KOPT-K1 (cell line): ENCODE results near the gene CACNA1C.

Source experiments
- H3K27ac ChIP-seq: fragments of 200-600 bp; sonication (generic); 2 replicates; pipeline ENCODE4 v1.5.1; 2016; ENCODE audit warnings: antibody characterized with exemption, mild to moderate bottlenecking, low read depth, low read length; ENCODE audit not compliant: poor library complexity, severe bottlenecking
- H3K36me3 ChIP-seq: fragments of 200-600 bp; sonication (generic); 2 replicates; pipeline ENCODE4 v1.5.1; 2017; ENCODE audit warnings: antibody characterized with exemption, mild to moderate bottlenecking, low read length, moderate library complexity; ENCODE audit not compliant: insufficient read depth
- H3K9me3 ChIP-seq: fragments of 200-600 bp; sonication (generic); 2 replicates; pipeline ENCODE4 v1.5.1; 2017; ENCODE audit warnings: antibody characterized with exemption, low read length, mild to moderate bottlenecking; ENCODE audit not compliant: insufficient read depth, poor library complexity, severe bottlenecking

The CACNA1C gene

DNA sequence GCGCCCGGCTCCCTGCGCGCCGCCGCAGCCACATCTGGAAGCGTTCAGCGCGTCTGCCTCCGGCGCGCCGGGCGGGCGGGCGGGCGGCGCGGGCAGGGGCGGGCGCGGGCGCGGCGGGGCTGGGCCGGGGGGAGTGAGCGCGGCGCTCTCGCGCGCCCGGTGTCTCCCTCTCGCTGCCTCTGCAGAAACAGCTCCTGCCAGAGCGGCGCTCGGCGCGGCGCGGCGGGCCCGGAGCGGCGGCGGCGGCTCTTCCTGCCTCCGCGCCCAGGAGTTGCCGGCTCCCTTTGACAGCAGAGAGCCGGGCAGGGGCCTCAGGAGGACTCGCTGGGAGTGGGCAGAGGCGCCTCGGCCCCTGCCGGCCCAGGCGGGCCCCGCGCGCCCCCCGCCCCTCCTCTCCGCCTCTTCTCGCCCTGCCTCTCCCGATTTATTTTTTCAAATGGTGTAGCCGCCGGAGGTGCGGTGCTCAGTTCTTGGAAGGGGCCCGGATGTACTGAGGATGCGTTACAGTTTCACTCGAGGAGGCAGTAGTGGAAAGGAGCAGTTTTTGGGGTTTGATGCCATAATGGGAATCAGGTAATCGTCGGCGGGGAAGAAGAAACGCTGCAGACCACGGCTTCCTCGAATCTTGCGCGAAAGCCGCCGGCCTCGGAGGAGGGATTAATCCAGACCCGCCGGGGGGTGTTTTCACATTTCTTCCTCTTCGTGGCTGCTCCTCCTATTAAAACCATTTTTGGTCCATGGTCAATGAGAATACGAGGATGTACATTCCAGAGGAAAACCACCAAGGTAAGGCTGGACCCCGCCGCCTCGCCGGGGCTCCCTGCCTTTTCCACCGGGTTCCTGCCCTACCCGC lies at the start of gene CACNA1C:
Gene CACNA1C (plus strand): TSS at position 162 of the 853 bp plus-strand sequence. CDS start 576 bp downstream, at position 738.
- Histone ChIP-seq H3K27ac (no peak within 1 kb of the TSS), H3K9me3 (no peaks in the 10 kb centered on the region), H3K36me3 (no peaks in the 10 kb centered on the region)

DNA sequence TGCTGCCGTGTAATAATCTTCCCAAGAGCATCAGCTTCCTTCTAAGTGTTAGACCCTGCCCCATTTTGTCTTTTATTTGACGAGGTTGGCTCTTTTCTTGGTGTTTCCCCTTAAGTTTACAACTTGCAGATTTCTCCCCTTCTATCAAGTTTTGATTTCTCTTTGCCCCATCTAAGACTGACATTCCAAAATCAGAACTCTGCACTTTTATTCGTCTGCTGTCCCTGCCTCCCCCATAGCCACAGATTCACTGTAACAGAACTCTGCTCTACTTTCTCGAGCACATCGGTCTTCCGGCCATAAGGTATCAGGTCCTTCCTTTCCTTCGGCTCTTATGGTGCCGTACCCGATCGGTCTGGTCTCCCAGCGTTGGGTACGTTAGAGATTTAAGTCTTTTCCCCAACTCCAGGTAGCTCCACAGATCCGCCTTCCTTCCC lies 49.1 kb upstream of the CACNA1C start:
- Histone ChIP-seq H3K27ac (peak overlapping the region; percentile 81), H3K9me3 (no peaks in the 10 kb centered on the region), H3K36me3 (no peaks in the 10 kb centered on the region)

DNA sequence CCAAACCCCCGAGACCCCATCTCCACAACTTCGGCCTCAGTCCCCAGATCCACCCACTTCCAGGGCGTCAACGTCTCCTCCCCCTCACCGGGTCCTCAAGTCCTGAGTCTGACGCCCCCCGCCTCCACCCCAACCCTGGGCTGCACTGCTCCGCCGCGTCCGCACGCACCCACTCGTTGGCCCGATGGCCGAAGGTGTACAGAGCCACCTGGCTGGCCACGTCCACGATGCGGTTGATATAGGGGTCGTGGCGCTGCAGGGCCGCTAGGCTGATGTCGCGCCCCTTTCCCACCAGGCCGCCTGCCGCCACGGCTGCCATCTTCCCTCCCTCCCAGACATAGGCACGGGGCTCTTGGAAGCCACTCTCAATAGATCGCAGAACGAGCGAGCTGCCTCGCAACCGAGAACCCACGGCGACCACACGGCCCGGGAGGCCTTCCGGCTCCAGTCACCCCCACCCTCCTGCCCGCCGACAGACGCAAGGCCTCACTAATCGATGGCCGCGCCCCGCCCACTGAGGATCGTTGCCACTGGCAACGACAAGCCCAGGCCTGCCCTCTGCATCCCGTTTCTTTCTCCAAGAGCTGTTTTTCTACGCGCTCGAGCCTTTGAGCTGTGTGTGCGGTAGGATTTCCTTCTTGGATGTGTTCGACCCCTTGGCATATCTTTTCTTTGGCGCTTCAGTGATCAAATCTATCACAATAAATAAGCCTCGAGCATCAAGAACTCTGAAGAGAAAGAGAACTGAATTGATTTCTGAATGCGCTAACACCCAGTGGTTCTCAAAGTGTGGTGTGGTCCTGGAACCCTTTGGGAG lies 48.5 kb upstream of the CACNA1C start, which contains the start of gene DCP1B:
Gene DCP1B (minus strand): TSS at position 345 of the 817 bp plus-strand sequence. CDS start 26 bp downstream, at position 319.
- H3K36me3 ChIP-seq: no peaks in the 10 kb centered on the region
- H3K9me3 ChIP-seq: no peaks in the 10 kb centered on the region
- peak within 1 kb of the TSS; percentile 81 for H3K27ac ChIP-seq

DNA sequence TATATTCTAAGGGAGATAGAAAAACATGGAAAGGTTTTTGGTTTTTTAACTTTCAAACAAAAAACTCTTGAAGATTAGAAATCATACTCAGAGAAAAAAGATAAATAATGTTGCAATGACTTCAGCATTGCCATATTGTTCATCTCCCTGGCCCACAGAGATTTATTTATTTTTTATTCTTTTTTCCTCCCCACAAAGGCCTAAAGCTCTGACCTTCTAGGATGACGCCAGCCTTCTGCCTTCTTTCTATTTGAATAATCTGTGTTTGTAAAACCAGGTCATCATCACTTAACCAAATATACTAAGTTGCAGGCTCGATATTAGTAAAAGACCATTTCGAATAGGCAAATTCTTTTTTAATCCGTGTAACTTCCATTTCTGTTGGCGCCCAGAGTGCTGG lies 44.1 kb upstream of the CACNA1C start:
- Histone ChIP-seq H3K9me3 (no peaks in the 10 kb centered on the region), H3K27ac (no peak overlapping the region), H3K36me3 (no peaks in the 10 kb centered on the region)

DNA sequence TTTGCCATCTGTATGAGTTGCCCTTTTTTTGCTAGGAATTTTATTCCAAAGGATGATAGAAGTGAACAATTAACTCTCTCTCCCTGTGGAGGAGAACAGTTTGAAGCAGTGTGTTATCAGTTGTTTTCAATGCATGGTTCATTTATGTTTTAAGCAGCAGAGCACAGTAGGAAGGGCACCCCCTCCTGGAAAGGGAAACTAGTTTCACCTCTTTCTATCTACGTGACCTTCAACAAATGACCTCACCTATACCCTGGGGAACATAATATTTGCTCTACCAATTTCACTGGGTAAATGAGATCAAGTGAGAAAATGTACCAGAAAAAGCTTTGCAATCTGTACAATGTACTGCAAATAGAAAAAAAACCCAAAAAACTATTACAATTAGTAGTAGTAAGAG lies 43.2 kb upstream of the CACNA1C start:
- H3K36me3 ChIP-seq: no peaks in the 10 kb centered on the region
- no peaks in the 10 kb centered on the region for H3K9me3 ChIP-seq
- no peak overlapping the region for H3K27ac ChIP-seq

DNA sequence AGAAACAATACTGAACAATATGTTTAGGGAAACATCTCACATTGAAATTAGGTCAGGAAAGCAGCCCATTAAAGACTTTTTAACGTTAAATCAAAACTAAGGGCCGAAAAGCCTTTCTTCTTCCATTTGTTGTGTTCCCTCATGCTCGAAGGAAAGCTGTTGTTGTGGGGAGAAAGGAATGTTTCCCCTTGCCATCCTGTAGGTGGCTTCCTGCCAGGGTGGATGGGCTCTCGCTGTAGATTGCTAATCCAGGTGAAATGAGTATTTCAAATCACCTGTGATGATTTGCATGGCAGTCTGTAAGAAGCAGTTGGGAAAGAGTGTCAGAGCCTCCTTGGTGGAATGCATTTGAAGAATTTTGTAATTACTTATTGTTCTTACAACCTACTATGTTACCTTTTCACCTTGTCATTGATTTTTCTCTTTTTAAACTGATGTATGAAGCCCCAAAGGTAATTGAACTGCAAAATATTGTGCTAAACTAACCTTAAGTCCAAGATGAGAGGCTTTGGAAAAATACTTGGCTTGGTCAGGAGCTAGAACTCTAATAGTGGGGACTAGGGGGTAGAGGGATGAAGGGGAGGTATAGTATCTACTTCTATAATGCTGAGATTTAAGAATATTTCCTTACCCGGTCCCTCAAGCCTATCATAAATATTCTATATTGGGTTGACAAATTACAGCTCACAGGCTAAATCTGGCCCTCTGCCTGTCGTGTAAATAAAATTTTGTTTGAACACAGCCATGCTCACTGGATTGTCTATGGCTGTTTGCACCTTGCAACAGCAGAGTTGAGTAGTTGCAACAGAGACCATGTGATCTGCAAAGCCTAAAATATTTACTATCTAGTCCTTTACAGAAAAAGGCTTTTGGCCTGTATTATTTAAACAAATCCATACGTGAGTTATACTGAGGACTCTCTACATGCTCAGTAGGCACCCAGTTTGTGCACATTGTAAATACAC lies 40.9 kb upstream of the CACNA1C start:
- Histone ChIP-seq H3K36me3 (no peaks in the 10 kb centered on the region), H3K9me3 (no peaks in the 10 kb centered on the region), H3K27ac (no peak overlapping the region)

DNA sequence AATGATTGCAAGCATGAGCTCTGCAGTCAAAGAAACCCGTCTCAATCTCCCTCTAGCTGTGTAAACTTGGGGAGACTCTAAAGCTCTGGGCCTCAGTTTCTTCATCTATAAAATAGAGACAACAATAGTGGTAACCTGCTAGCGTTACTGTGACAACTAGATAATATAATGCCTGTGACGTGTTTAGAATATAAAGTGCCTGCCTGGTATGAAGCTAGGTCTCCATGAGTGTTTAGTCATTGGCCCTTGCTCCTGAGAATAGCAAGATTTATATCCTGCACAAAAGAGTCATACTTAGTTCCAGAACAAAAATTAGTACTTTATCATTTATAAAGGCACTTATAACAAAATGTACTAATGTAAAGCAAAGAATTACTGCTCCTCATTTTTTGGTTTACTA lies 39.7 kb upstream of the CACNA1C start:
- Histone ChIP-seq H3K36me3 (no peaks in the 10 kb centered on the region), H3K9me3 (no peaks in the 10 kb centered on the region), H3K27ac (no peak overlapping the region)

DNA sequence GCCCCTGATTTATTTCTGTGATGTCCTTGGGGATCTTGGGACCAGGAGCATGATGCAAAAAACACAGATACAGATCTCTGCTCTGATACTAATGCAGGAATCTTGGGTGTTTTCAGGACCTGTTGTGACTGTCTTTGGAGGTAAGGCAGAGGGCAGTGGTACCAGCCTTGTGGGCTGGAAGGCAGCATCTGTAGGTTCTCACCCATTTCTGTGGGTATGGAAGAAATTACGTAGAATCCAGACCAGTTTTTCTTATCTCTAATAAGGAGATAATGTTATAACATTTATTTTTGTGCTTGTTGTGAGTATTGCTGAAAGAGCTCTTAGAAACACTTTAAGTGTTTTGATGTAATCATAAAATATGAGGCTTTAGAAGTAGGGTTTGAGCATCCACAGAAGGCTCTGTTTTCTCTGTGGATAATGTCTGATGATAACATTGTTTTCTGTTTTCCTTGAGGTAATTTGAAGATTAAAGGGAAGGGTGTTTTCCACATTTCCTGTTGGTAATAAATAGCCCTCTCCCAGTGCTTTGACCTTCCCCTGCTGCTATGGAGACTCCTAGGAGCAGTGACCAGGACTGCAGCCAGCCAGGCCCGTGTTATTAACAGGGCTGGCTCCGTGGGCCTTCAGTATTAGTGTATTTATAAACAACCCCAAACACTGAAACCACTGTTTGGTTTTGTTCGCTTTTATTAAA lies 39.1 kb upstream of the CACNA1C start:
- H3K9me3 ChIP-seq: no peaks in the 10 kb centered on the region
- no peak overlapping the region for H3K27ac ChIP-seq
- H3K36me3 ChIP-seq: no peaks in the 10 kb centered on the region

DNA sequence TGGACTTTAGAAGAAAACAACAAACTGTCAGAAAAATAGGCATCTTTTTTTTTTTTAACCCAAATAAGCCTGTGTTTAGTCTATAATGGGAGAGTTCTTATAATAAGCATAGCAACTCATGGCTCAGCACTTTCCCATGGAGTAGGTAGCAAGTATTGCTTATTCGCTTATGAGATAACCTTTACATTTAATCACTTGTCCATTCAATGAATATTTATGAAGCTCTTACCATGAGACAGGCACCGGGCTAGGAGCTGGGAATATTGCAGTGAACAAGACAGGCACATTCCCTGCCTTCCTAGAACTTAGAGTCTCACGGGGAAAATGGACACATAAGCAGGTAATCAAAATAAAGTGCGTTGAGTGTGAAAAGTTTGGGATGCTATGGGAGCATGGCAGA lies 38.6 kb upstream of the CACNA1C start:
- Histone ChIP-seq H3K36me3 (no peaks in the 10 kb centered on the region), H3K9me3 (no peaks in the 10 kb centered on the region), H3K27ac (no peak overlapping the region)

DNA sequence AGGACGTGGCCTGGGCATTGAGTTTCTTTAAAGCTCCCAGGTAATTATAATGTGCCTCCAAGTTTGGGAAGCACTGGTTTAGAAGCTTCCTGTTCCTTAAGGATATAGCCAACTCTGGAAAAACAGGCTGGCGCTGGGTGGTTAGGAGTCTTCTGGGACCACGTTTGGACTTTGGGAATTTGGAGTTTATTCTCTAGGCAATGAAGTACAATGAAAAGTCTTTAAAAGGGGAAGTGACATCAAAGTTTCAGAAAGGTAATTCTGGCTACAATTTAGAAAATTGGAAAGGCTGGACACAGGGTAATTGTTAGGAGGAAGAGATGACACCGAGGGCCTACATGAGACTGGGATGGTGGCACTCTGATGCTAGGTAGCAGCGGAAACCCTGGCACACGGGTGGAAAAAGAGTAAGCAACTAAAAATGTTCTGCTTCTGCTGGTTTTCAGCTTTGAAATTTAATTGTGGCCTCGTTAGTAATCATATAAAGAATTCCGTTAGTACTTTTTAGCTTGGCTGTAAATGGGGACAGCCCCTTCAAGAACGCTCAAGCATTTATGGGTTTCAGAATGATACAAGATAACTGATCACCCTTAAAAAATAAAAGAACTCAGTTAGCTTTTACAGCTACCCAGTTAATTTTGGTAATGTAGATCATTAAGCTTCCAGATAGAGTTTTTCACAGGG lies 35.8 kb upstream of the CACNA1C start:
- Histone ChIP-seq H3K9me3 (no peaks in the 10 kb centered on the region), H3K27ac (no peak overlapping the region), H3K36me3 (no peaks in the 10 kb centered on the region)

DNA sequence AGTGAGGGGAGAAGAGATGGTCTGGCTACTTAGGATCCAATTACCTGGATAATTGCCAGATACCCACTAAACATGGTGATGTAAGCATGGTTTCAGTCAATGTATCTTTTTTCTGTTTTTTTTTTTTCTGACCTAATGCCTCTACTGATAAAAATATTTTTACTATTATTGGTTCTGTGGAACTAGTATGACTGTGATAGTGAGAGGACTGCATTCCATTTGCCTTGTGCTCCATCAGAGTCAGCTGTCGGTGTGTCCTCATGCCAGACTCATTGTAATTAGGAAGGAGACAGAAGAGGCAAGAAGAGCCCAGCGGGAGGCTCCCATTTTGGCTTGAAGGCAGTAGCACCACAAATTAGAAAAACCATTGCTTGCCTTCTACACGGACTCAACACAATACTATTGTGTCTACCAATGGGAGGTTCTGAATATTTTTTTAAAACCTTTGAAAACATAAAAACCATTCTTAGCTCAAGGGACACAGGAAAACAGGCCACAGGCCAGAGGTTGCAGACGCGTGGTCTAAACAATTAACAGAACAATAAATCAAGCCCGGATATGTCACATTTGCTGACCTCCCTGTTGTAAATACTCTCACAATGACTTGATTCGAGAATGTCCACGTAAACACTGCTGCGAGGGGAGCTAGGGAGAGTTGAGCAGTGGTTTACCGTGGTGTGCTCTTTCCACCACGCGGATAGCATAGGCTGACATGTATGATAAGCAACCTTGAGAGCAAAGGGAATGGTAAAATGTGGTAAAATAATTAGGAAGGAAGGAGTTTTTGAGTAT lies 35.0 kb upstream of the CACNA1C start:
- no peak overlapping the region for H3K27ac ChIP-seq

DNA sequence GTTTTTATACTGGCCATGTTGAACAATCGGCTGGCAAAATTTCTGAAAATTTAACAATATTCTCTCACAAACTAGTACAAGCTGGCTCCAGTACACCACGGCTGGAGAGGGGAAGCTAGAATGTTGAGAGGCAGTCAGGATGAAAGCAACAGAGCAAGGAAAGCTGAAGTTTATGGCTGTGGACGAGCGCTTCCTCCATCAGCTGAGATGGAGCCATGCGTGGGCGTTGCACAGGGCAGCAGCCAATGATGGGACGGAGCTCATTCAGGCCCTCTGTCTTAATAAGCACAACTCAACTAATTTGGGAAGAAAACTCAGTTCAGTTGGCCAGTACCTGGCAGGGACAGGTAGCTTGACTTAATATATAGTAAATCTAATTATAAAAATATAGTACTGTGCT lies 34.4 kb upstream of the CACNA1C start:
- Histone ChIP-seq H3K9me3 (no peaks in the 10 kb centered on the region), H3K36me3 (no peaks in the 10 kb centered on the region), H3K27ac (no peak overlapping the region)

More for the DNA sequence above, 35.0 kb upstream of the CACNA1C start:
- no peaks in the 10 kb centered on the region for H3K36me3 ChIP-seq
- H3K9me3 ChIP-seq: no peaks in the 10 kb centered on the region

DNA sequence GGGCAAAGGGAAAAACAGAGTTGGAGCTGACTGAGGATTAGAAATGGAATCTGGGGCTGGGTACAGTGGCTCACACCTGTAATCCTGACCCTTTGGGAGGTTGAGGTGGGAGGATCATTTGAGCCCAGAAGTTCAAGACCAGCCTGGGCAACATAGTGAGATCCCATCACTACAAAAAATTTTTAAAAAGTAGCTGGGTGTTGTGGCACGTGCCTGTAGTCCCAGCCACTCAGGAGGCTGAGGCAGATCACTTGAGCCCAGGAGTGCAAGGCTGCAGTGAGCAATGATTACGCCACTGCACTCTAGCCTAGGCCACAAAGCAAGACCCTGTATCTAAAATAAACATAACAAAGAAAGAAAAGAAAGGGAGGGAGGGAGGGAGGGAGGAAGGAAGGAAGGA lies 33.7 kb upstream of the CACNA1C start:
- no peaks in the 10 kb centered on the region for H3K36me3 ChIP-seq
- H3K9me3 ChIP-seq: no peaks in the 10 kb centered on the region
- H3K27ac ChIP-seq: no peak overlapping the region
